Measurements from ENCODE around the gene FAAP20. TPM values are rescaled to one million over a fixed set of nuclear protein-coding genes. Genes with fewer than 3 reads are reported as not detected.

FAAP20 gene
- total and polyA plus RNA-seq, 9 of the 15 experiments (the other 6 are each of a cell fraction or from before 2014, with no cell fraction given), result 0.58 to 143 (median 9.9) TPM

- H3K9me3 ChIP-seq (replicated peaks; ENCODE audit: control insufficient read depth, insufficient read depth, low read depth, low read length), result no peaks in the 10 kb centered on the region
- ChIA-PET POLR2A (interaction anchor here (0.5 to 4.0 kb wide), 13 partner anchors 11 to 161 kb away, joined by 3 to 33 read pairs (median 4); partner anchors contain the start of genes MORN1 and RER1), CTCF (ENCODE audit: low intra/inter-chr PET ratio) (no interaction called here)
- H3K4me2 ChIP-seq (ENCODE audit: insufficient read depth, low read length), result peak overlapping the region; percentile 96
- FAIRE-seq (peak; percentile 81), ATAC-seq (peak; percentile 11), DNase-seq (ENCODE audit: extremely low read depth in 1 of 4, low spot score in 3 of 4) (peak; percentile 45 to 67 (median 54))
- H3K79me2 ChIP-seq (ENCODE audit: control insufficient read depth, insufficient read depth, low read length), result peaks cover 78% of the 10 kb centered on the region
- peaks cover 12% of the 10 kb centered on the region; the same call in 2 of the 3 replicates for H3K36me3 ChIP-seq (ENCODE audit: control insufficient read depth, insufficient read depth, low read length)
- in situ Hi-C loops (cut with MboI) (loop anchor here (5.0 kb wide), 1 partner anchor 34 kb away; no protein-coding TSS in a partner anchor), intact Hi-C loops (cut with micrococcal nuclease) (loop anchor here (2.0 kb wide), 1 partner anchor 32 kb away; no protein-coding TSS in a partner anchor)
- no TSS peak for BruUV-seq (replicated peaks)
- H3K9ac ChIP-seq (ENCODE audit: insufficient read depth in 1 of 2, low read depth in 2 of 2, low read length in 2 of 2), result peak overlapping the region; percentile 65 to 92
- H4K20me1 ChIP-seq (replicated peaks; ENCODE audit: control insufficient read depth, insufficient read depth, low read length), result peaks cover 71% of the 10 kb centered on the region
- peak overlapping the region; percentile 56; the same call in 2 of the 3 replicates for H3K27ac ChIP-seq (ENCODE audit: extremely low read depth, low read depth, low read length)
- H2AFZ ChIP-seq (ENCODE audit: low read depth, low read length), result no peak overlapping the region
- peak overlapping the region; percentile 53 for H3K4me3 ChIP-seq
- H3K4me1 ChIP-seq (replicated peaks in 1 of 2; ENCODE audit: control insufficient read depth in 2 of 2, insufficient read depth in 2 of 2, low read length in 2 of 2), result peaks cover 39 to 88% of the 10 kb centered on the region in 2 experiments
- H3K9me1 ChIP-seq (ENCODE audit: control insufficient read depth, insufficient read depth, low read length), result peaks cover 35% of the 10 kb centered on the region
- no peaks in the 10 kb centered on the region for H3K27me3 ChIP-seq (ENCODE audit: control insufficient read depth in 2 of 2, insufficient read depth in 2 of 2, low read length in 2 of 2)
- 3% methylated on average over 30 of the region's 30 CpGs for WGBS (ENCODE audit: insufficient coverage, low coverage, missing lambda C conversion rate)
- TF ChIP-seq TFAP4 (CRISPR knock-in tag; IDR thresholded peaks at IDR 0.05; ENCODE audit: borderline replicate concordance) (peak; percentile 65; the same call in 1 of the 2 replicates), ZNF778 (CRISPR knock-in tag; IDR thresholded peaks at IDR 0.05) (no peak), THAP12 (CRISPR knock-in tag; IDR thresholded peaks at IDR 0.05) (no peak), ATF7 (IDR thresholded peaks at IDR 0.05) (peak; percentile 33; the same call in 1 of the 2 replicates), HDAC1 (IDR thresholded peaks at IDR 0.05) (peak in 1 of 2 experiments; percentile 71; a peak in 2 of 4 replicates), CTBP1 (IDR thresholded peaks at IDR 0.05; ENCODE audit: borderline replicate concordance) (peak; percentile 53; the same call in 1 of the 2 replicates), KLF16 (IDR thresholded peaks at IDR 0.05) (no peak), ZBTB26 (CRISPR knock-in tag; IDR thresholded peaks at IDR 0.05) (no peak), CREBBP (IDR thresholded peaks at IDR 0.05; ENCODE audit: low read depth, low read length) (no peak), NRF1 (conservative IDR thresholded peaks at IDR 0.05 in 1 of 2, IDR thresholded peaks at IDR 0.05 in 1 of 2) (peak; percentile 27 to 53; a peak in 2 of 4 replicates), RBBP5 (IDR thresholded peaks at IDR 0.05; ENCODE audit: borderline replicate concordance, insufficient read depth, low read length, poor library complexity, severe bottlenecking) (peak; percentile 8), FOXK2 (conservative IDR thresholded peaks at IDR 0.05 in 1 of 2, IDR thresholded peaks at IDR 0.05 in 1 of 2; ENCODE audit: low read depth in 2 of 2) (peak; percentile 27 to 37; a peak in 1 of 4 replicates), ARNT (IDR thresholded peaks at IDR 0.05) (no peak), NFYB (IDR thresholded peaks at IDR 0.05; ENCODE audit: extremely low read depth, insufficient read length) (no peak), ATF1 (CRISPR knock-in tag; IDR thresholded peaks at IDR 0.05) (no peak), ATF1 (tag; IDR thresholded peaks at IDR 0.05) (peak; percentile 68), TCF3 (CRISPR knock-in tag; IDR thresholded peaks at IDR 0.05) (peak; percentile 5; the same call in 1 of the 2 replicates)
Observed at GRCh38 chr1:2230781-2231531, 36.4 kb upstream of the FAAP20 start.
